ENCODE measurements around the gene KIAA1549. TPM values are rescaled to one million over a fixed set of nuclear protein-coding genes. Genes with fewer than 3 reads are reported as not detected.

KIAA1549 gene
- total and polyA plus RNA-seq, 2 of the 4 experiments (the other 2 are of a cell fraction), result 1.3 to 3.3 TPM

GRCh38 chr7:138934367-138934766, 46.8 kb downstream of the KIAA1549 start:
- H3K27me3 ChIP-seq (ENCODE audit: control insufficient read depth, insufficient read depth, low read length), result no peaks in the 10 kb centered on the region
- no peak for ATAC-seq (ENCODE audit: low read depth)
- no CpG with 5 or more reads among the region's 8 CpGs for WGBS, 2 experiments (ENCODE audit: extremely low coverage in 2 of 2, insufficient read length in 1 of 2)
- ChIA-PET POLR2A (ENCODE audit: unreplicated experiment) (no interaction called here), CTCF (interaction anchor here (0.5 kb wide), 1 partner anchor 9 kb away, joined by 5 read pairs; no protein-coding TSS in a partner anchor)
- H2BK20ac ChIP-seq (ENCODE audit: low read depth, low read length), result no peak overlapping the region
- no peak overlapping the region for H3K9ac ChIP-seq (ENCODE audit: low read depth, low read length)
- no peak overlapping the region for H4K5ac ChIP-seq (ENCODE audit: low read depth, low read length)
- no TSS peak for BruUV-seq (replicated peaks)
- H3K4me2 ChIP-seq (ENCODE audit: low read depth, low read length), result no peak overlapping the region
- DNase-seq, result no peak
- no peak overlapping the region for H3K4me3 ChIP-seq (ENCODE audit: insufficient read depth, low read depth, low read length)
- no peaks in the 10 kb centered on the region for H3K9me3 ChIP-seq (ENCODE audit: control insufficient read depth, insufficient read depth, low read length)
- H2AFZ ChIP-seq (replicated peaks; ENCODE audit: low read length, poor library complexity), result no peak overlapping the region
- TF ChIP-seq RFX5 (IDR thresholded peaks at IDR 0.05; ENCODE audit: low read depth, low read length) (no peak), USF2 (IDR thresholded peaks at IDR 0.05; ENCODE audit: low read depth, low read length) (no peak), CTCF (conservative IDR thresholded peaks at IDR 0.05; ENCODE audit: low read depth, low read length) (no peak), MAZ (IDR thresholded peaks at IDR 0.05; ENCODE audit: borderline replicate concordance, low read depth, low read length) (no peak), SMC3 (IDR thresholded peaks at IDR 0.05; ENCODE audit: low read depth, low read length) (no peak), RCOR1 (IDR thresholded peaks at IDR 0.05; ENCODE audit: insufficient replicate concordance, low read length) (no peak), CHD1 (IDR thresholded peaks at IDR 0.05; ENCODE audit: low read depth, low read length) (no peak), NFE2L2 (IDR thresholded peaks at IDR 0.05; ENCODE audit: low read depth, low read length) (no peak), MXI1 (IDR thresholded peaks at IDR 0.05; ENCODE audit: borderline replicate concordance, low read depth, low read length) (no peak), FOS (IDR thresholded peaks at IDR 0.05; ENCODE audit: low read depth, low read length) (no peak), RAD21 (IDR thresholded peaks at IDR 0.05; ENCODE audit: low read length) (no peak), MAFK (IDR thresholded peaks at IDR 0.05; ENCODE audit: low read depth, low read length) (no peak), CEBPB (IDR thresholded peaks at IDR 0.05; ENCODE audit: low read depth, low read length) (no peak), BHLHE40 (IDR thresholded peaks at IDR 0.05; ENCODE audit: low read depth, low read length) (no peak), ELK1 (IDR thresholded peaks at IDR 0.05; ENCODE audit: borderline replicate concordance, low read depth, low read length) (no peak), POLR2A (IDR thresholded peaks at IDR 0.05; ENCODE audit: low read depth, low read length) (no peak)
- H4K91ac ChIP-seq (ENCODE audit: insufficient read depth, low read depth, low read length), result no peak overlapping the region
- no peak overlapping the region for H4K8ac ChIP-seq (ENCODE audit: low read depth in 2 of 2, low read length in 2 of 2)
- H3K56ac ChIP-seq (ENCODE audit: extremely low read depth, insufficient read depth, low read length), result no peak overlapping the region
- H3K27ac ChIP-seq (ENCODE audit: insufficient read depth, low read length), result no peak overlapping the region
- dilution Hi-C loops (cut with HindIII; ENCODE audit: low sequenced_read_pairs, unreplicated experiment), result no loop called here
- 0 out of 2 replicates have a peak, but pooled peaks cover 5% of the 10 kb centered on the region for H4K20me1 ChIP-seq (ENCODE audit: insufficient read depth, low read length)
- H3K4ac ChIP-seq (ENCODE audit: low read depth, low read length), result no peak overlapping the region
- no peak overlapping the region for H2BK15ac ChIP-seq (ENCODE audit: low read depth, low read length)
- no peak overlapping the region for H3K14ac ChIP-seq (replicated peaks; ENCODE audit: low read depth, low read length)
- in situ Hi-C loops (cut with MboI; ENCODE audit: low sequenced_read_pairs), result no loop called here
- H3K9me1 ChIP-seq (ENCODE audit: insufficient read depth, low read length), result no peaks in the 10 kb centered on the region
- H2AK9ac ChIP-seq (replicated peaks; ENCODE audit: low read depth, low read length, poor library complexity), result no peak overlapping the region
- H2BK5ac ChIP-seq (ENCODE audit: low read depth, low read length, poor library complexity, severe bottlenecking), result no peak overlapping the region
- H2BK120ac ChIP-seq (ENCODE audit: low read depth, low read length), result no peak overlapping the region
- peaks cover 7% of the 10 kb centered on the region for H3K4me1 ChIP-seq (ENCODE audit: control insufficient read depth, insufficient read depth, low read length)
- no peak overlapping the region for H3K23ac ChIP-seq (ENCODE audit: low read depth, low read length)
- no peaks in the 10 kb centered on the region for H3K36me3 ChIP-seq (ENCODE audit: control insufficient read depth, insufficient read depth, low read length)
- H3K18ac ChIP-seq (ENCODE audit: low read depth, low read length), result no peak overlapping the region
- no peak overlapping the region for H2AK5ac ChIP-seq (ENCODE audit: low read depth, low read length)
- intact Hi-C loops (cut with micrococcal nuclease), result no loop called here
- H3K79me1 ChIP-seq (ENCODE audit: low read depth in 1 of 2, low read length in 2 of 2), result peaks cover 5 to 7% of the 10 kb centered on the region in 2 experiments; a peak in 2 of 4 replicates
